Midbrain (tissue), 1 donor: ENCODE results near the gene NRXN2.
"Not testable (repeated sequence)": the region's sequence is repeated elsewhere in the genome, so short reads cannot be mapped to it uniquely, and the experiment has no call there.

Source experiments
- DNase-seq: peaks from one replicate; lab custom pipeline; 2025; lab: John Stamatoyannopoulos, UW

NRXN2 gene

DNA sequence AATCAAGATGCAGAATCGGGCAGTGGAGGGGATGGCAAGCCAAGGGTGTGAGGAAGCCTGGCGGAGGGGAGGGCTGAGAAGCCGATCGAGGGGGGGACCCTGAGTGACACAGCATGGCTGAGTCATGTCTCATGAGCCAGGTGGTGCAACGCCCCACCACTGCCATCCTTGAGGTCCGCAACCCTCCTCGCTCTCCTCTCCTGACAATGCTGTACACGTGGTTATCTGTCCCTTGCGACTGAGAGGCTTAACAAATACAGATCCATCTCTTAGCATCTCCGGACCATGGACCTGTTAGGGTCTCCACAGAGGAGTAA lies 117.8 kb downstream of the NRXN2 start:
- DNase-seq: no peak

DNA sequence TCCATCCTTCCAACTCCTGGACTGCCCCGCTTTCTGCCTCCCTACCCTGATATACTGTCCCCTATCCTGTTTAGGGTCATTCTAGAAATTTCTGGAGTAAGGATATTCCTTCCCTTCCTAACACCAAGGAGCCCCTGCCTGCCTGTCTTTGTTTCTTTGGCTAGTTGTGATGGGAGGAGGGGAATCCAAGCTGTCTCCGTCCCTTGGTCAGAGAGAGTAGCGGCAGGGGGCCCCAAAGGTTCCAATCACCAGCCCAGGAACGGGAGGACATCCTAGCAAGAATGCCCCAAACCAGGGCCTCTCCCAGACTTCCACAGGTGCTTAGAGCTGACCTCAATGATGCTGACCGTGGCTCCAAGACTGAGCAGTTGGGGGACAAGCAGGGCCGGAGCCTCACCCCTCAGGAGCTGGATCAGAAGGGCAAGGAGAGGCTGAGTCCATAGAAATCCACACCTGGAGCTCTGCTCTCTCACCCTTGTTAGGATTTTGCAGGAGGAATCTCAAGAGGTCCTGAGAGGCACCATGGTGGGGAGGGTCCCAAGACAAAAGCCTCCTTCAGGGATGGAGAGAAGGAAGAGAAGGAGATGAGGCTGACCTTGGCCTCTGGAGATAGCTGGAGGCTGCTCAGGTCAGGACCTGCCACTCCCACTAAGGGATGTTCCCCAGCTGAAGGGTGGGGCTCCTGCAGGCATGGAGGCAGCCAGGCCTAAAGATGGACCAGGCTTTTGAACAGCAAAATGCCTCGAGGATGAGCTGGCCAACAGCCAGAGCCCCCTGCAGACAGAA lies 118.3 kb downstream of the NRXN2 start:
- no peak for DNase-seq

DNA sequence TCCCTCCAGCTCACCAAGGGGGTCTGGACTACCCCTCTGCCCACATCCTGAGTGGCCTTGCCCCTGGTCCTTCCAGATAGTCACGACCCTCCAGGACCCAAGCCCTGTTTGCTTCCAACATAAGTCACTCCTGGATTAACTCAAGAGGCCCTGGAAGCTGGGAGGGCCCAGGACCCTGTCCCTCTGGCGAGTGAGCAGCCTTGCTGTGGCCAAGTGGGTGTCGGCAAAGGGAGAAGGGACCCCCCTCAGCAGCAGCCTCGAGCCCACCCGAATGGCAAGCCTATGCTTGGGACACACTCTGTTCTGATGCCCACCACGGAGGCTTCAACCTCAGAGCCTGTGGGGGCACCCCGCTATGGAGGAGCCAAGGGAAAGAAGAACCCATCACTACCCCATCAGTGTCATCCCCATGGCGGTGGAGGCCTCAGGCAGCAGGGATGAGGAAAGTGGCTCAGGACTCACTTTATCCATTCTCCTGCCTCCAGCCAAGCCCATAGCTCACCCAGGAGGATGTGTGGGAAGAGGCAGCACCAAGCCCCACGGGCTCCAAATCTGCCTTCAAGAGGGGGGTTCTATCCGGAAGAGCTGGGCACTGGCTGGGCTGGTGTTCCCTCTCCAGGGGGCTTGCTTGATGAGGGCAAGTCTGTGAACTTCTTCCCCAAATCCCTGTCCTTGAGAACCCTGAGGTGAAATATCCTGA lies 119.4 kb downstream of the NRXN2 start:
- DNase-seq: no peak

DNA sequence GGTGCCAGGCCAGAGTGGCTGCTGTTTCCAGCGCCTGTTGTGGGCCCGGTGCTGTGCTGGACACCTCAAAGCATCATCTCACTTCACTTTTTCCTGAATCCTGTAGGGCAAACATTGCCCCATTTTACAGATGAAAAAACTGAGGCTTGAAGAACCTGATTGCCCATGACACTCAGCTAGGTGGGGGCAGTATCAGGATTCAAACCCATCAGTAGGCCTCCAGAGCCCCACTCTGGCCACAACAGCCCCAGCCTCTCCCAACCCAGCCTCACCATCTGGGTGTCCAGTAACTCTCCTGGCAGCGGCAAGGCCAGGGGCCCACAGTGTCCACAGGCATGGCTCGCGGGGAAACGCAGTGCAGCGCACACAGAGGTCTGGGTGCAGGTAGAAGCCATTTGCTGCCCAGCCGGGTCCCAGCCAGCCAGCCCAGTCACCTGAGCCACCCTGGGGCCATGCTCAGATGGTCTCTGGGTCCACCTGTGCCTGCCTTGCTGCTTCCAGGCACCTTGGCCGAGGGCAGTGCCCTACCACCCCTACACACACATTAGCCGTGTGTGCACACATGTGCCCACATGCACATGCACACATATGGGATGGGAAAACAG lies 120.4 kb downstream of the NRXN2 start:
- no peak for DNase-seq

DNA sequence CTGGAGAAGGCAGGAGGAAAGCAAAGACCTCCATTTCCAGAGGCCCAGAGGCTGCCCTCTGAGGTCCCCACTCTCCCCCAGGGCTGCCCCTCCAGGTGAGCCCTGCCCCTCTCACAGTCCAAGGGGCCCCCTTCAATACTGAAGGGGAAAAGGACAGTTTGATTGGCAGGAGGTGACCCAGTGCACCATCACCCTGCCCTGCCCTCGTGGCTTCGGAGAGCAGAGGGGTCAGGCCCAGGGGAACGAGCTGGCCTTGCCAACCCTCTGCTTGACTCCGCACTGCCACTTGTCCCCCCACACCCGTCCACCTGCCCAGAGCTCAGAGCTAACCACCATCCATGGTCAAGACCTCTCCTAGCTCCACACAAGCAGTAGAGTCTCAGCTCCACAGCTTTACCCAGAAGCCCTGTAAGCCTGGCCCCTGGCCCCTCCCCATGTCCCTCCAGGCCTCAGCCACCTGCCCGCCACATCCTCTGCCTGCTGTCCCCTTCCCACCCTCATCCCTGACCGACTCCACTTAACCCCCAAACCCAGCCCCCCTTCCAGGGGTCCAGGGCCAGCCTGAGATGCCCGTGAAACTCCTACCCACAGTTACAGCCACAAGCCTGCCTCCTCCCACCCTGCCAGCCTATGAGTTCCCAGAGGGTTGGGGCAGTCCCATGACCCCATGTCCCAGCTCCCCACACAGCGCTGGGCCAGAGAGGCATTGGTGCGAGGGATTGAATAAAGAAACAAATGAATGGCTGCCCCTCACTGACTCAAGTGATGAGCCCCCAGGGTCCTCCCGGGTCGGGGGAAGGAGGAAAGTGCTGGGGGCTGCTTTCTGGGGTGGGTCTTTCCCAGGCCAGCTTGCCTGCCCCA lies 121.2 kb downstream of the NRXN2 start:
- no peak for DNase-seq

DNA sequence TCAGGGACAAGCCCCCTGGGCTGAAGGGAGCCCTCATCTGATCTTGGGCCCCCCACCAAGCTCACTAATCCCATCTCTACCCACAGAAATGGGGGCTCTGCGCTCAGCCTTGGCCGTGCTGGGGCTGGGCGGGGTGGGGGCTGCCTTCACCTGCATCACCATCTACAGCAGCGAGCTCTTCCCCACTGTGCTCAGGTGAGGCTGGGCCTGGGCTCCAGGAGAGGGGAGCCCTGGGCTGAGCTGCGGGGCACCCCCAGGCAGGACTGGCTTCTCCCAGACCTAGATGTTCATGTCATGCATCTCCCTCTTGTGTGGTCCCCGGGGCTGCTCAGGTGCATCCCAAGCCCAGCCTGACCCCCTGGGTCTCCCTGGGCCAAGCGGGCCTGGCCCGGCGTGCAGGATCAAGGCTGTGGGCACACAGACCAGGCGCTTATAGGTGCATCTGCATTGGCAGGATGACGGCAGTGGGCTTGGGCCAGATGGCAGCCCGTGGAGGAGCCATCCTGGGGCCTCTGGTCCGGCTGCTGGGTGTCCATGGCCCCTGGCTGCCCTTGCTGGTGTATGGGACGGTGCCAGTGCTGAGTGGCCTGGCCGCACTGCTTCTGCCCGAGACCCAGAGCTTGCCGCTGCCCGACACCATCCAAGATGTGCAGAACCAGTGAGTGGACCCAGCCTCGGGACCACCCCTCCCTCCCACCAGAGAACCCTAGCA lies 122.6 kb downstream of the NRXN2 start:
- no peak for DNase-seq

DNA sequence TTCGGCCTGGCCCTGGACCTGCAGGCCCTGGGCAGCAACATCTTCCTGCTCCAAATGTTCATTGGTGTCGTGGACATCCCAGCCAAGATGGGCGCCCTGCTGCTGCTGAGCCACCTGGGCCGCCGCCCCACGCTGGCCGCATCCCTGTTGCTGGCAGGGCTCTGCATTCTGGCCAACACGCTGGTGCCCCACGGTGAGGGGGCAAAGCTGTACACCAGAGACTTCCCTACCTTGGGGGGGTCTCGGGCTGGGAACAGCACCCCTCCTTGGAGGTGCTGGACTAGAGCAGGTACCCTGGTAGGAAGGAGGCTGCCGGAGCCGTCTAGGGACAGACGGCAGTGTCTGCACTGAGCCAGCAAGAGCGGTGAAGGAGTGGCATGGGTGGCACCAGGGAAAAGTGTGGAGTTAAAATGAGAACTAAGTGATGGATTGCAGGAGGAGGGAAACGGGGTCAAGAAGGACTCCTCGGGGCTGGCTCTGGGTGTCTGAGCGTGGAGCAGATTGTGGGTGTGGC lies 123.2 kb downstream of the NRXN2 start:
- DNase-seq: no peak

DNA sequence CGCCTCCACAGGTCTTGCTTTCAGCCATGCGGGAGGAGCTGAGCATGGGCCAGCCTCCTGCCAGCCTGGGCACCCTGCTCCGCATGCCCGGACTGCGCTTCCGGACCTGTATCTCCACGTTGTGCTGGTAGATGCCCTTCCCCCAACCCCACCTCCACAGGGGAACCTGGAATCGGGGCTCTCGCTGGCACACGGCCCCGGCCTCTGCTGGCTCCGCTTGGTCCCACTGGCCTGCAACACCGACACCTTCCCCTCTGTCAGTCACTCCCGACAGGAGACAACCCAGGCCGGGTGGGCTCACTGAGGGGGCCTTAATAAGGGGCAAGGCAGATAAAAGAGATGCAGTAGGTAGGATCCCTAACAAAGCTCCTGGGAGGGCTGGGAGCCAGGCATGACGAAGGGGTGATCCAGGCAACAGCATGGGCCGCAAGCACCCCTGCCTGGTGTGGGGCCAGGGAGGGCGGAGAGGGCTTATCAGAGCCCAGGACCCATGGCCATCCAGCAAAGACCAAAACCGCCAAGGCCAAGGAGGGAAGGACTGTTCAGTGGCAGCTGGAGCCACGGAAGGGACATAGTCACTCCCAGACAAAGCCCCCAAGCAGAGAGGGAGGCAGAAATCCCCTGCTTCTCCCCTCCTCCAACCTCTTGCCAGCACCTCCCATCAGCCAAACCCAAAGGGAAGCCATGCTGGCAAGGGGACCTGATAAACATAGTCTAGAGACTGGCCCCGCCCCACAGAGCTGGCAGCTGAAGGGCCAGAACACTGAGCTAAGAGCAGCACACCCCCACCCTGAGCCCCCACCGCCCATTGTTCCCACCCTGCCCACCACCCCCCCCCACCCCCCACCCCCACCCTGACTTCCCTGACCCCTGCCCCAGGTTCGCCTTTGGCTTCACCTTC lies 124.0 kb downstream of the NRXN2 start:
- DNase-seq: no peak

DNA sequence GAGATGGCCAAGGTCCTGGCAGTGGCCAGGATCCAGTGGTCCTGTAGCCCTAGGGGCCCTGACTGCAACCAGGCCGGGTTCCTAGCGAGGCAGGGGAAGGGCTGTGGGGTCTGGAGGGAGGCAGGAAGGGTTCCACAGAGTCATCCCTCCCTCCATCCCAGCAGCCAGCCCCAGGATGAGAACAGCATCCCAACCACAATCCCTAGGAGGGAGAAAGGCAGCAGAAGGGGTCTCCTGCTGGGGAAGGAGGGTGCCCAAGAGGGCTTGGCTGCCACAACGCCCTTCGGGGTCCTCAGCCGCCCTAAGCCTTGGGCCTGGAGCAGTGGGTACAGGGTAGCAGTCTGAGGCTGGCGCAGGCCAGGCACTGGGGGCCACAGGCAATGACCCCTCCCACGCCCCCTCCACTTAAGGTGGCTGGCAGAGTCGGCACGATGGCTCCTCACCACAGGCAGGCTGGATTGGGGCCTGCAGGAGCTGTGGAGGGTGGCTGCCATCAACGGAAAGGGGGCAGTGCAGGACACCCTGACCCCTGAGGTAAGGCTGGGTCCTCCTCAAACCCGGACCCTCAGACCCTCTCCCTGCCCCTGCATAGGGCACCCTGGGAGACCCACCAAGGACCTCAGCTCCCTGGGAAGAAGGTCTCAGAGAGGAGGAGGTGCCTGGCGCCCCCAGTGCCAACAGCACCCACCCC lies 124.7 kb downstream of the NRXN2 start:
- no peak for DNase-seq

DNA sequence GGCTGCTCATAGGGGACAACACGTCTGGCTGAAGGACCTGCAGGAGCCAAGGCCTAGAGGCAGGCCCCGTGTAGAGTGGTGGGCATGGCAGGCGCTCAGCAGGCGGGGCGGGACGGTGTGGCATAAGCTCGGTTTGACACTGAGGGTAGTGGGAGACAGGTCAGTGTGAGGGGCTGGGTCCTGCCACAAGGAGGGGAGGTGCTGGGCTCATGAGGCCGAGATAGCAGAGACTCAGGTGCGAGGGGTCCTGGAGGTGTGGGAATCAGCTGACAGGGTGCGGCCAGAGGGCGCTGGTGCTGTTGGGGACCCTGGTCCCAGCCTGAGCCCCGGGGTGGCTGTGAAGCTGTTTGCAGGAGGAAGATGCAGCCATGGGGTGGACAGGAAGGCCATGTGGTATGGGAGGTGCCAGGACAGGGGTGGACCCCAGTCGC lies 125.3 kb downstream of the NRXN2 start:
- DNase-seq: no peak

DNA sequence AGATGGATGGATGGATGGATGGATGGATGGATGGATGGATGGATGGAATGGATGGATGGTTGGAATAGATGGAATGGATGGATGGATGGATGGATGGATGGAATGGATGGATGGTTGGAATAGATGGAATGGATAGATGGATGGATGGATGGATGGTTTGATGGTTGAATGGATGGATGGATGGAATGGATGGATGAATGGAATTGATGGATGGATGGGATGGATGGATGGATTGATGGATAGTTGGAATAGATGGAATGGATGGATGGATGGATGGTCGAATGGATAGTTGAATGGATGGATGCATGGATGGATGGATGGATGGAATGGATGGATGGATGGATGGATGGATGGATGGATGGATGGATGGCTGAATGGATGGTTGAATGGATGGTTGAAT lies 127.1 kb downstream of the NRXN2 start:
- DNase-seq: not testable (repeated sequence)

DNA sequence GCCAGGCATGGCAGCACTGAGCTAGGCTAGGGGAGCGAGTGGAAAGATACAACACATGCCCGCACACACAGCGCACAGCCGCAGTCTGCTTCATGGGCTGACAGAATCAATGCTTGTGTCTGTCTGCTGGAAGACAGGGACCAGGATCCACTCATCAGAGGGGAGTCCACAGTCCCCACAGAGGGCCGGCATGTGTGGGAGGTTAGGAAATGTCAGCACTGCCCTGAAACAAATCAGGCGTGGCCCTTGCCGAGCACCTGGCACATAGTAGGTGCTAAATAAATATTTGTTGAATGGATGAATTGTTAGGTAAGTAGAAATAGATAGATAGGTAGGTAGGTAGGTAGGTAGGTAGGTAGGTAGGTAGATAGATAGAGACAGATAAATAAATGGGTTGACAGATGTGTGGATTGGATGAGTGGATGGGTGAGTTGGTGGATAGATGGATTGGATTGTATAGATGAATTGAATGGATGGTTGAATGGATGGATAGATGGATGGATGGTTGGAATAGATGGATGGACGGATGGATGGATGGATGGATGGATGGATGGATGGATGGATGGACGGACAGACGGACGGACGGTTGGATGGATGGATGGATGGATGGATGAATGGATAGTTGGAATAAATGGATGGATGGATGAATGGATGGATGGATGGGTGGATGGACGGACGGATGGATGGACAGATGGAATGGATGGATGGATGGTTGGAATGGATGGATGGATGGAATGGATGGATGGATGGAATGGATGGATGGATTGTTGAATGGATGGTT lies 128.6 kb downstream of the NRXN2 start:
- DNase-seq: no peak

DNA sequence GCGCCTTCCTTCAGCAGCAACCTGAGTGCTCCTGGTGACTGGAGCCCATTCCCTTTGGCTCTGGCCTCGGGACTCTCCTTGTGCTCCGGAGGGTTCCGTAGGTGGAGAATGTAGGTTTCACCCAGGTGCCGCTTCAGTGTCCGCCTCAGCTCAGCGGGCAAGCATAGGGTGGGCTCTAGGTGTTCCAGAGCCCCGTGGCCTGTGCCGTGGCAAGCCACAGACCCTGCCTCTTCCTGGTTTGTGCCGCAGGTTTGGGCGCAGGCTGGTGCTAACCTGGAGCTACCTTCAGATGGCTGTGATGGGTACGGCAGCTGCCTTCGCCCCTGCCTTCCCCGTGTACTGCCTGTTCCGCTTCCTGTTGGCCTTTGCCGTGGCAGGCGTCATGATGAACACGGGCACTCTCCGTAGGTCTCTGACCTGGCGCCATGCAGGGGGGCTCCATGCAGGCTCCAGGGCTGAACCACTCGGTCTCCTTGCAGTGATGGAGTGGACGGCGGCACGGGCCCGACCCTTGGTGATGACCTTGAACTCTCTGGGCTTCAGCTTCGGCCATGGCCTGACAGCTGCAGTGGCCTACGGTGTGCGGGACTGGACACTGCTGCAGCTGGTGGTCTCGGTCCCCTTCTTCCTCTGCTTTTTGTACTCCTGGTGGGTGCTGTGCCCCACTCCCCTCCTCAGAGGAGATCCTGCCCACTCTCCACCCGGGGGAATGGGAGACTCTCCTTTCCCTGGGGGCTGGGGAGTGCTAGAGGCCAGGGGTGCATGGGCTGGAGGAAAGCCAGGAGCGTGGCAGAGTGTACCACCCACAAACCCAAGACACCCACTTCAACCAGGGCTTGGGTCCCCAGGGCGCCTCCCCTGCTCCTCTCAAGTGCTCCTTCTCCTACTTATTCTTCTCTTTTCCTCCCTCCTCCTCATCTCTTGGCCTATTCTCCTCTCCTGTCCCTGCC lies 129.6 kb downstream of the NRXN2 start:
- no peak for DNase-seq

DNA sequence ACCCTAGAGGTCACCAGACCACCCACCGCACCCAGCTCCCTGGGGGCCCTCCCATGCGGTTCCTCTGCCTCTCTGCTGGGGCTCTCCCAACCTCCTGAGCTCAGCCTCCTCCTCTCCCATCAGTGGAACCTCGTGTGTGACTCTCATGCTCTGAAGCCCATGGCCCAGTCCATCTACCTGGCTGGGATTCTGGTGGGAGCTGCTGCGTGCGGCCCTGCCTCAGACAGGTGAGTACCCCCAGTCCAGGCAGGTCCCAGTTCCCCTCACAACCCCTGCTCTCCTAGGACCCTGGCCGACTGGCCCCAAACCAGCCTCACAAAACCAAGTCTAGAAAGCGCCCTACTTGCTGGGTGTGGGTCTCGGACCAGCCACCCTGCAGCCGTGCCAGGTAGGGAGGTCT lies 130.3 kb downstream of the NRXN2 start:
- DNase-seq: no peak

DNA sequence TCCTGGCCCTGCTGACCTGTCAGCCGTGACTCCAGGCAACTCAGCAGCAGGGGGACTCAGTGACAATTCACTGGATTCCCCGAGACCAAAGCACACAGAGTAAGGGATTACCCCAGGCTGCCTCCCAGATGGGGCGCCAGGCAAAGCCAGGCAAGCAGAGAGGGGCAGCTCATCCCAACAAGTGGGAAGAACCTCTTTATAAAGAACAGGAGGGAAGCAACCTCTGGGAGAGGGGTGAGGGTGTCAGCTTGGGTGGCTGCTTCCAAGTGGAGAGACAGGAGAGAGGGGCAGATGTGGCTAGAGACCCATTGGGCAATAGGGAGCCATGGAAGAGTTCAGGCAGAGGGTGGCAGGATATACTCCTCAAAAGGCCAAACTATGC lies 130.8 kb downstream of the NRXN2 start:
- no peak for DNase-seq

DNA sequence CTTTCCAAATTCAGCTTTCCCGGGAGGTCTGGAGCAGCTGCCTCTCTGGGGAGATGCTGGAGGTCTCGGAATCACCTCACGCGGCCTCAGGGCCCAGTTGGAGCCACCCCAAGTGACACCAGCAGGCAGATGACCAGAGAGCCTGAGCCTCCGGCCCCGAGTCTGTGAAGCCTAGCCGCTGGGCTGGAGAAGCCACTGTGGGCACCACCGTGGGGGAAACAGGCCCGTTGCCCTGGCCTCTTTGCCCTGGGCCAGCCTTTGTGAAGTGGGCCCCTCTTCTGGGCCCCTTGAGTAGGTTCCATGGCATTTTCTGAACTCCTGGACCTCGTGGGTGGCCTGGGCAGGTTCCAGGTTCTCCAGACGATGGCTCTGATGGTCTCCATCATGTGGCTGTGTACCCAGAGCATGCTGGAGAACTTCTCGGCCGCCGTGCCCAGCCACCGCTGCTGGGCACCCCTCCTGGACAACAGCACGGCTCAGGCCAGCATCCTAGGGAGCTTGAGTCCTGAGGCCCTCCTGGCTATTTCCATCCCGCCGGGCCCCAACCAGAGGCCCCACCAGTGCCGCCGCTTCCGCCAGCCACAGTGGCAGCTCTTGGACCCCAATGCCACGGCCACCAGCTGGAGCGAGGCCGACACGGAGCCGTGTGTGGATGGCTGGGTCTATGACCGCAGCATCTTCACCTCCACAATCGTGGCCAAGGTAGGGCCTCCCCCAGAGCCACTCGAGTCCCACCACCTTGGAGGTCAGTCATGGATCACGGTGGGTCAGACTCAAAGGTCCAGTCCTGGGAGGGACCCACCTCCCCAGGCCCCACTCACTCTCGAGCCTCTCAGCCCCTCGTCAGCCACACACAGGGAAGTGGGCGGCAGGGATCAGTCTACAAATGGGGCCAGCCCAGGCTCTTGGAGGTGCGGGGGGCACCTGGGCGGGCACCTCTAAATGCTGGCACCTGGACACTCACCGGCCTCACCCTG lies 131.5 kb downstream of the NRXN2 start:
- no peak for DNase-seq

DNA sequence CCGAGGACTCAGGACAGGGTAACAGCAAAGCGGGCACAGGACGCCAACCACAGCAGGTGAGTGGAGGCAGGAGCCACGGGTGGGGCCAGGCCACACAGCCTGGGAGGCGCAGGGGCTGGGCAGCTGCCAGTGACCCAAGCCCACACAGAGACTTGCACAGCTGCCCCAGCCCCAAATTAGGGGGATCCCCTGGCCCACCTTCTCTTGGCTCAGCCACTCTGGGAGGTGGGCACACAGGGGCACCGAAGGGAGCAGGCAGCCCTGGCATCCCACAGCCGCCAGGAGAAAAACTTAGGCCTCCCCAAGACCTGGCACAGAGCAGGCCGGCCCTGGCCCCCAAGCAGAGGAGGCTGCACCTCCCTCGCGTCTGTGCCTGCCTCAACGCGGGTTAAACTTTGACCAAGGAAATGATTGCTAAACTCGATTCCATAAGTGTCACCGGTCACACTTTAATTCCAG lies 132.2 kb downstream of the NRXN2 start, which contains the start of gene SLC22A12:
Gene SLC22A12 (plus strand): TSS at position 458 of the 459 bp plus-strand sequence. CDS start 337 bp downstream, outside the sequence.
- no peak for DNase-seq
